Activated naive CD8-positive, alpha-beta T cell treated with anti-CD3 and anti-CD28 coated beads, Interleukin-2, amount 50 U/mL, for 24 hours (primary cell): ENCODE results near the gene MICAL3.

Source experiments
- ATAC-seq: fragments of 150-1000 bp; cut with Tn5 transposase; one replicate; pipeline ENCODE4 v1.10.0; 2021
- DNase-seq: peaks from one replicate; pipeline ENCODE4 v3.0.0; 2021
- H3K27ac Mint-ChIP-seq: one replicate; pipeline ENCODE4 v1.8.0; 2021; ENCODE audit warnings: mild to moderate bottlenecking, mixed read lengths
- H3K27me3 Mint-ChIP-seq: one replicate; pipeline ENCODE4 v1.8.0; 2021; ENCODE audit warnings: mixed read lengths
- H3K36me3 Mint-ChIP-seq: one replicate; pipeline ENCODE4 v1.8.0; 2021; ENCODE audit warnings: low read depth, mixed read lengths
- H3K4me1 Mint-ChIP-seq: one replicate; pipeline ENCODE4 v1.8.0; 2021; ENCODE audit warnings: mixed read lengths
- H3K4me3 Mint-ChIP-seq: one replicate; pipeline ENCODE4 v1.8.0; 2021; ENCODE audit warnings: mild to moderate bottlenecking, moderate library complexity, mixed read lengths
- H3K9me3 Mint-ChIP-seq: one replicate; pipeline ENCODE4 v1.8.0; 2021; ENCODE audit warnings: mixed read lengths

MICAL3 gene

DNA sequence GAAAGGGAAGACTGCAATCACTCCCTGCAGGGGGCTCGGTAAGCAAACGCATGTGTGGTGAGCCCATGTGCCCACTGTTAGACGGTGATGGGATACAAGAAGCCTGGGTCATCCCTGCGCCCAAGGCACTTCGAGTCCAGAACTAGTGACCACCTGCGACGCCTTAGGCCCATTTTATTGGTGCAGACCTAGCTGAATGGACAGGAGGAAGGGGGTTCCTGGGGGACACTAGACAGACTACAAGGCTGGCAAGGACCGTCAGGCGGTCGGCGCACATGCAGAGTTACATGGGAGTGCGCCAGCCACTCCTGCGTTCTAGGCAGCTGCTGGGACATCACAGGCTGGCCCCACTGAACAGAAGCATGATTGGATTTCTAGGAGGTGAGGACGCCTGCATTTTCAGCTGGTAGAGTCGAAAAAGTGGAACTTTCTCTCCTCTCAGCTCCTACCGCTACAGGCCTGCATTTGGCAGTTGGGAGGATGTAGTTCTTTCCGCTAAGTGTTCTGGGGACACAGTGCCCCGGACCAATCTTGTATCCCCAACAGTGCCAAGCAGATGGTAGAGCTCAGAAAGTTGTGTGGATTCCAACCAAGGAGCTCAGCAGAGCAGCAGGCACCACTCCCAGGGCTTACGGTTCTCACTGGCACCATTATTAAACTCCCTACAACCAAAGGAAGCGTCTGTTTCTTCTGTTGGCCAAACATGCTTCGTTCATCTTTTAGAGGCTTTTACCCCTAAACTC lies 285.8 kb downstream of the MICAL3 start:
- no peak overlapping the region for H3K4me3 Mint-ChIP-seq
- H3K36me3 Mint-ChIP-seq = peaks cover 10% of the 10 kb centered on the region
- no peaks in the 10 kb centered on the region for H3K9me3 Mint-ChIP-seq
- H3K27me3 Mint-ChIP-seq = no peaks in the 10 kb centered on the region
- peaks cover 19% of the 10 kb centered on the region for H3K4me1 Mint-ChIP-seq
- H3K27ac Mint-ChIP-seq = no peak overlapping the region
- DNase-seq = no peak
- ATAC-seq = no peak
